Peyer's patch (tissue), 4 donors: ENCODE measurements around the gene COL6A2. TPM values are rescaled to one million over a fixed set of nuclear protein-coding genes. Genes with fewer than 3 reads are reported as not detected.

Source experiments
- DNase-seq, 3 donors: peaks; one replicate each; pipeline ENCODE4 v3.0.0-alpha.2; 2017 to 2019
- H3K27ac ChIP-seq, 4 donors: fragments of 200-600 bp; sonication (generic); one replicate each; pipeline ENCODE4 v1.5.1; 2016 to 2019
- H3K27me3 ChIP-seq, 2 donors: fragments of 200-600 bp; sonication (generic); one replicate each; pipeline ENCODE4 v1.5.1; 2019
- H3K36me3 ChIP-seq, 3 donors: fragments of 200-600 bp; sonication (generic); one replicate each; pipeline ENCODE4 v1.5.1; 2016 to 2019
- H3K4me1 ChIP-seq, 4 donors: fragments of 200-600 bp; sonication (generic); one replicate each; pipeline ENCODE4 v1.5.1; 2016 to 2019
- H3K4me3 ChIP-seq, 4 donors: fragments of 200-600 bp; sonication (generic); 1 replicate in 3 of 4; 2 replicates in 1 of 4; pipeline ENCODE4 v1.5.1; 2016 to 2019; ENCODE audit warnings: mild to moderate bottlenecking in 1 of 4
- H3K9me3 ChIP-seq, 4 donors: fragments of 200-600 bp; sonication (generic); one replicate each; pipeline ENCODE4 v1.5.1; 2016 to 2019; ENCODE audit warnings: mild to moderate bottlenecking in 1 of 4
- POLR2A ChIP-seq, 2 donors: fragments of 450-650 bp; IDR thresholded peaks; one replicate each; pipeline ENCODE4 v1.5.1; 2017; ENCODE audit warnings: antibody characterized with exemption in 2 of 2, mild to moderate bottlenecking in 2 of 2, moderate library complexity in 2 of 2
- total RNA-seq, 4 donors: library from RNA; depleted of rRNA; stranded (reverse); fragments of >200 nt; gene quantifications; one replicate each; pipeline ENCODE4 v1.1.0, GENCODE V29; 2016
- TF ChIP-seq, protein P1 (sequence below), 6 experiments: fragments of 450-650 bp in 4 of 6; fragments of 200-600 bp in 2 of 6; sonication (generic) in 1 of 6; IDR thresholded peaks; one replicate each; pipeline ENCODE4 v1.5.1; 2017 to 2019; ENCODE audit warnings: antibody characterized with exemption in 6 of 6, mild to moderate bottlenecking in 3 of 6, moderate library complexity in 1 of 6

Gene COL6A2
- total RNA-seq, 4 donors from 2014 or later = 59.9 to 1,087 (median 166) TPM

DNA sequence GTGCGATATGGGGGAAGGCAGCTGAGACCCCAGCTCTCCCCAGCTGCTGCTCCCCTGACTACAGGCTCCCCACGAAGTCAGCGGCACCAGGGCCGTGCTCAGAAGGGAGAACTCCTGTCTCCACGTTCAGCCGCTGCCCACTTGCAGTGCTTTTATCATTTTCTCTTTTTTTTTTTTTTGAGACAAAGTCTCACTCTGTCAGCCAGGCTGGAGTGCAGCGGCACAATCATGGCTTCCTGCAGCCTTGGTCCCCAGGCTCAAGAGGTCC lies 58.4 kb downstream of the COL6A2 start:
- H3K27ac ChIP-seq = no peak overlapping the region
- no peaks in the 10 kb centered on the region for H3K9me3 ChIP-seq
- H3K36me3 ChIP-seq = no peaks in the 10 kb centered on the region
- peak in 1 of 3 donors; percentile 24 for DNase-seq
- TF ChIP-seq, protein P1, sequence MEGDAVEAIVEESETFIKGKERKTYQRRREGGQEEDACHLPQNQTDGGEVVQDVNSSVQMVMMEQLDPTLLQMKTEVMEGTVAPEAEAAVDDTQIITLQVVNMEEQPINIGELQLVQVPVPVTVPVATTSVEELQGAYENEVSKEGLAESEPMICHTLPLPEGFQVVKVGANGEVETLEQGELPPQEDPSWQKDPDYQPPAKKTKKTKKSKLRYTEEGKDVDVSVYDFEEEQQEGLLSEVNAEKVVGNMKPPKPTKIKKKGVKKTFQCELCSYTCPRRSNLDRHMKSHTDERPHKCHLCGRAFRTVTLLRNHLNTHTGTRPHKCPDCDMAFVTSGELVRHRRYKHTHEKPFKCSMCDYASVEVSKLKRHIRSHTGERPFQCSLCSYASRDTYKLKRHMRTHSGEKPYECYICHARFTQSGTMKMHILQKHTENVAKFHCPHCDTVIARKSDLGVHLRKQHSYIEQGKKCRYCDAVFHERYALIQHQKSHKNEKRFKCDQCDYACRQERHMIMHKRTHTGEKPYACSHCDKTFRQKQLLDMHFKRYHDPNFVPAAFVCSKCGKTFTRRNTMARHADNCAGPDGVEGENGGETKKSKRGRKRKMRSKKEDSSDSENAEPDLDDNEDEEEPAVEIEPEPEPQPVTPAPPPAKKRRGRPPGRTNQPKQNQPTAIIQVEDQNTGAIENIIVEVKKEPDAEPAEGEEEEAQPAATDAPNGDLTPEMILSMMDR (IDR thresholded peaks at IDR 0.05) = no peak
- TF ChIP-seq POLR2A (IDR thresholded peaks at IDR 0.05) = no peak
- peaks cover 0 to 9% (median 2%) of the 10 kb centered on the region in 4 donors for H3K4me1 ChIP-seq
- H3K4me3 ChIP-seq = no peak overlapping the region
- peaks cover 0 to 3% of the 10 kb centered on the region in 2 donors for H3K27me3 ChIP-seq

- peak in 1 of 3 donors; percentile 19 for DNase-seq
- Histone ChIP-seq H3K36me3 (no peaks in the 10 kb centered on the region), H3K4me3 (no peak overlapping the region), H3K4me1 (peaks cover 0 to 9% (median 4%) of the 10 kb centered on the region in 4 donors), H3K27ac (no peak overlapping the region), H3K9me3 (no peaks in the 10 kb centered on the region), H3K27me3 (peaks cover 0 to 3% of the 10 kb centered on the region in 2 donors)
- TF ChIP-seq POLR2A (IDR thresholded peaks at IDR 0.05) = no peak
- TF ChIP-seq, protein P1 (IDR thresholded peaks at IDR 0.05) = no peak
Observed at GRCh38 chr21:46156678-46157077, 58.8 kb downstream of the COL6A2 start.

DNA sequence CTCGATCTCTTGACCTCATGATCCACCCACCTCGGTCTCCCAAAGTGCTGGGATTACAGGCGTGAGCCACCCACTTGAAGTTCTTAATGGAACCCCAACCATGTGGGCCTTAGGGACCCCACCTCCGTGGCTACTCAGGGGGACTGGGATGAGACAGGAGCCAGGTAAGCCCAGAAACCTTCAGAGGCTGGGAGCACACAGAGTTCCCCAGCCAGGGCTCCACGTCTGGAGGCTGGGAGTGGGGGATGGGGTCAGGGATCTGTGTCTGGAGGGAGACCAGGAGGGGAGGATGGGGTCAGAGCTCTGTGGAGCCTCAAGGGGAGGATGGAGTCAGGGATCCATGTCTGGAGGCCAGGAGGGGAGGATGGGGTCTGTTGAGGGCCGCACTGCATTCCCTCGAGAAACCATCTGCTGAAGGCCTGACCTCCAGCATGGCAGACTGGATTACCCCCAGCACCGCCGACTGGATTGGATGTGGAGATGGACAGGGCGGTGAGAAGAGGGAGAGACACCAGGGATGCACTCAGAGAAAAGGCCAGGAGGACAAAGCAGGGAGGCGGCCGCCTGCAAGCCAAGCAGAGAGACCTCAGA lies 59.6 kb downstream of the COL6A2 start:
- peak in 2 of 3 donors; percentile 9 to 38 for DNase-seq
- H3K9me3 ChIP-seq = no peaks in the 10 kb centered on the region

DNA sequence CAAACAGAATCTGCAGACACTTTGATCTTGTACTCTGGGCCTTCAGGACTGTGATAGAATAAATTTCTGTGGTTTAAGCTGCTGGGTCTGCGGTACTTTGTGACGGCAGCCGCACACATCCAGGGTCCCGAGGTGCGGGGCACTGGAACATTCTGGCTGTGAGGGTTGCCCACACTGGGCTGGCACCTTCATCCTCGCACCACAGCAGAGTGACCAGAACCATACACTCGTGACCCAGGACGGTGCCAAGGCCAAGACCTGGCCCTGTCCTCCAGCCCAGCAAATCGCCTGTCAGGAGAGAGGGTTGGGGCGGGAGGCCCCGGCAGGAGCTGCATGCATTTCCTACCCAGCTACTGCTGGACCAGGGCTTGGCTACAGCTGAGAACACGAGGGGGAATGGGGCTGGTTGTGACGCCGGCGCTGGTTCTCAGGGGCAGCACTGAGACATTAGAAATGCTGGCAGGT lies 60.1 kb downstream of the COL6A2 start:
- Histone ChIP-seq H3K4me1 (peaks cover 0 to 8% (median 4%) of the 10 kb centered on the region in 4 donors), H3K4me3 (no peak overlapping the region), H3K27ac (no peak overlapping the region), H3K27me3 (peaks cover 0 to 3% of the 10 kb centered on the region in 2 donors), H3K36me3 (no peaks in the 10 kb centered on the region), H3K9me3 (no peaks in the 10 kb centered on the region)
- TF ChIP-seq, protein P1 (IDR thresholded peaks at IDR 0.05) = no peak
- TF ChIP-seq POLR2A (IDR thresholded peaks at IDR 0.05) = no peak
- DNase-seq = peak in 2 of 3 donors; percentile 31 to 33

More for the DNA sequence above, 59.6 kb downstream of the COL6A2 start:
- TF ChIP-seq, protein P1 (IDR thresholded peaks at IDR 0.05) = no peak
- TF ChIP-seq POLR2A (IDR thresholded peaks at IDR 0.05) = no peak
- Histone ChIP-seq H3K4me3 (no peak overlapping the region), H3K36me3 (no peaks in the 10 kb centered on the region), H3K27me3 (peaks cover 0 to 3% of the 10 kb centered on the region in 2 donors), H3K4me1 (peaks cover 0 to 9% (median 4%) of the 10 kb centered on the region in 4 donors), H3K27ac (no peak overlapping the region)

DNA sequence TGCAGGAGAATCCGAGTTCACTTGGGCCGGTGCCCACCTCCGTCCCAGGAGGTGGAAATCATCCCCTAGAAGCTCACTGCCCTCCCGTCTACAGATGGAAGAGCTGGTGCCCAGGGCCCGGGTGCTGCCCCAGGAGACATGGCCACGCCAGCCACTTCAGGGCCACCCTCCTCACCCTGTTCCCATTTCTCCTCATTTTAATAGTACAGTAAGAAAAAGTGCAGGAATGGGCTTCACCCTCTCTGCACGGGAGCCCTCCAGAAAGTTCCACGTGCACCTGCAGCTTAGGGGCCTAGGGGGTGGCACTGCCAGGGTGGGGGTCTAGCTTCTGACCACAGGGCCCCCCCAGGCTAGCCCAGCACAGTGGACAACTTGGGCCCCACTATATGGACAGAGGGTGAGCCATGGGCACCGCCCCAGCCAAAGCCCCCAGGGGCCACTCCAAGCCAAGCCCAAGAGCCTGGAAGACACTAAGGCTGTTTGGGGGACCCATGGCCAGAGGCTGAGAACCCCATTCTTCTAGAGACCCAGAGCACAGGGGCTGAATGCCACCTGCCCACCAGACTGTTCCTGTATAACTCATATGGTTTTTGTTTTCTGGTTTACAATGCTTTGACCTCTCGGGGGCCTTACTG lies 60.9 kb downstream of the COL6A2 start:
- no peak overlapping the region for H3K27ac ChIP-seq
- no peaks in the 10 kb centered on the region for H3K36me3 ChIP-seq
- no peaks in the 10 kb centered on the region for H3K9me3 ChIP-seq
- H3K4me3 ChIP-seq = no peak overlapping the region
- peak; percentile 3 to 35 (median 23) for DNase-seq
- TF ChIP-seq POLR2A (IDR thresholded peaks at IDR 0.05) = no peak
- TF ChIP-seq, protein P1 (IDR thresholded peaks at IDR 0.05) = no peak
- peaks cover 0 to 3% of the 10 kb centered on the region in 2 donors for H3K27me3 ChIP-seq
- peaks cover 0 to 8% (median 0%) of the 10 kb centered on the region in 4 donors for H3K4me1 ChIP-seq
